C4-2B (cell line): ENCODE results near the gene CFAP119.

Experiments used
- ZFX ChIP-seq: fragments of 450-650 bp; IDR thresholded peaks from 2 replicates; pipeline ENCODE4 v1.6.1; 2017
- TF ChIP-seq, protein P1 (sequence below): fragments of 450-650 bp; conservative IDR thresholded peaks from 2 replicates; pipeline ENCODE4 v1.5.1; 2017; ENCODE audit warnings: mild to moderate bottlenecking

DNA sequence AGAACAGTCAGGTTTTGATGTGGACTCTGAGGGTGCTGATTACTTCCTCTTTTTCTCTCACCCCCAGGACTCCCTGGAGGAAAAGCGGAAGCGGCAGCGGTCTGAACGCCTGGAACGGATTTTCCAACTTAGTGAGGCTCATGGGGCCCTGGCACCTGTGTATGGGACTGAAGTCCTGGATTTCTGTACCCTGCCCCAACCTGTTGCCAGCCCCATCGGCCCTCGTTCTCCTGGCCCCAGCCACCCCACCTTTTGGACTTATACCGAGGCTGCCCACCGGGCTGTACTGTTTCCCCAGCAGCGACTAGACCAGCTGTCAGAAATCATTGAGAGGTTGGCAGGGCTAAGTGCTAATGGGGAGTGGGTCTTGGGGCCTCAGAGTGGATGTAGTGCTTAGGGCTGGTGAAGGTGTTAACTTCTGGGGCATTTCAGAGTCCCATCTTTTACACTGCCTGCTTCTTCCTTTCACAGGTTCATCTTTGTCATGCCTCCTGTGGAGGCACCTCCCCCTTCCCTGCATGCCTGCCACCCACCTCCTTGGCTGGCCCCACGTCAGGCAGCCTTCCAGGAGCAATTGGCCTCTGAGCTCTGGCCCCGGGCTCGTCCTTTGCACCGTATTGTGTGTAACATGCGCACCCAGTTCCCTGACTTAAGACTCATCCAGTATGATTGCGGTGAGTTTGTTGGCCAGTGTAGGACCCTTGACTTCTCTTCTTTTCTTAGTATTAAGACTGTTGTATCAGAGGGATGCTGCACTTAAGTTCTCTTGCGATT, 32.8 kb downstream of the CFAP119 start:
- TF ChIP-seq, protein P1, sequence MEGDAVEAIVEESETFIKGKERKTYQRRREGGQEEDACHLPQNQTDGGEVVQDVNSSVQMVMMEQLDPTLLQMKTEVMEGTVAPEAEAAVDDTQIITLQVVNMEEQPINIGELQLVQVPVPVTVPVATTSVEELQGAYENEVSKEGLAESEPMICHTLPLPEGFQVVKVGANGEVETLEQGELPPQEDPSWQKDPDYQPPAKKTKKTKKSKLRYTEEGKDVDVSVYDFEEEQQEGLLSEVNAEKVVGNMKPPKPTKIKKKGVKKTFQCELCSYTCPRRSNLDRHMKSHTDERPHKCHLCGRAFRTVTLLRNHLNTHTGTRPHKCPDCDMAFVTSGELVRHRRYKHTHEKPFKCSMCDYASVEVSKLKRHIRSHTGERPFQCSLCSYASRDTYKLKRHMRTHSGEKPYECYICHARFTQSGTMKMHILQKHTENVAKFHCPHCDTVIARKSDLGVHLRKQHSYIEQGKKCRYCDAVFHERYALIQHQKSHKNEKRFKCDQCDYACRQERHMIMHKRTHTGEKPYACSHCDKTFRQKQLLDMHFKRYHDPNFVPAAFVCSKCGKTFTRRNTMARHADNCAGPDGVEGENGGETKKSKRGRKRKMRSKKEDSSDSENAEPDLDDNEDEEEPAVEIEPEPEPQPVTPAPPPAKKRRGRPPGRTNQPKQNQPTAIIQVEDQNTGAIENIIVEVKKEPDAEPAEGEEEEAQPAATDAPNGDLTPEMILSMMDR: no peak
- no peak for TF ChIP-seq ZFX
